ENCODE data around the gene CCDC188. TPM values are rescaled to one million over a fixed set of nuclear protein-coding genes. Genes with fewer than 3 reads are reported as not detected.

Gene CCDC188
- total RNA-seq, 1 experiment from 2014 or later = not detected

- H3K36me3 ChIP-seq = peaks cover 85% of the 10 kb centered on the region
Observed at GRCh38 chr22:20110359-20110985, 40.4 kb downstream of the CCDC188 start.

GRCh38 chr22:20109411-20110358 is 41.2 kb downstream of the CCDC188 start:
- H3K4me3 ChIP-seq = no peak overlapping the region
- DNase-seq = no peak
- no peaks in the 10 kb centered on the region for H3K9me3 ChIP-seq
- H3K27me3 ChIP-seq = no peaks in the 10 kb centered on the region
- peaks cover 85% of the 10 kb centered on the region for H3K36me3 ChIP-seq

More at GRCh38 chr22:20110359-20110985, 40.4 kb downstream of the CCDC188 start:
- DNase-seq = no peak
- no peaks in the 10 kb centered on the region for H3K27me3 ChIP-seq
- no peaks in the 10 kb centered on the region for H3K9me3 ChIP-seq
- no peak overlapping the region for H3K4me3 ChIP-seq

- peaks cover 83% of the 10 kb centered on the region for H3K36me3 ChIP-seq
- H3K9me3 ChIP-seq = no peaks in the 10 kb centered on the region
- H3K27me3 ChIP-seq = no peaks in the 10 kb centered on the region
- DNase-seq = no peak
- no peak overlapping the region for H3K4me3 ChIP-seq
Observed at GRCh38 chr22:20108757-20109230, 42.1 kb downstream of the CCDC188 start.

- DNase-seq = no peak
- H3K36me3 ChIP-seq = peaks cover 84% of the 10 kb centered on the region
Observed at GRCh38 chr22:20107951-20108756, 42.7 kb downstream of the CCDC188 start.

GRCh38 chr22:20107471-20107901 is 43.4 kb downstream of the CCDC188 start:
- DNase-seq = no peak
- H3K9me3 ChIP-seq = no peaks in the 10 kb centered on the region
- no peak overlapping the region for H3K4me3 ChIP-seq
- H3K27me3 ChIP-seq = no peaks in the 10 kb centered on the region
- H3K36me3 ChIP-seq = peaks cover 83% of the 10 kb centered on the region

More at GRCh38 chr22:20107951-20108756, 42.7 kb downstream of the CCDC188 start:
- no peaks in the 10 kb centered on the region for H3K9me3 ChIP-seq
- no peak overlapping the region for H3K4me3 ChIP-seq
- H3K27me3 ChIP-seq = no peaks in the 10 kb centered on the region

GRCh38 chr22:20106849-20107237 is 44.0 kb downstream of the CCDC188 start:
- Histone ChIP-seq H3K27me3 (no peaks in the 10 kb centered on the region), H3K4me3 (no peak overlapping the region), H3K9me3 (no peaks in the 10 kb centered on the region), H3K36me3 (peaks cover 84% of the 10 kb centered on the region)
- DNase-seq = no peak

- H3K9me3 ChIP-seq = no peaks in the 10 kb centered on the region
- no peak for DNase-seq
- no peak overlapping the region for H3K4me3 ChIP-seq
- no peaks in the 10 kb centered on the region for H3K27me3 ChIP-seq
- peaks cover 88% of the 10 kb centered on the region for H3K36me3 ChIP-seq
Observed at GRCh38 chr22:20106205-20106848, 44.5 kb downstream of the CCDC188 start.

- Histone ChIP-seq H3K27me3 (no peaks in the 10 kb centered on the region), H3K4me3 (no peak overlapping the region), H3K9me3 (no peaks in the 10 kb centered on the region), H3K36me3 (peaks cover 91% of the 10 kb centered on the region)
- DNase-seq = no peak
Observed at GRCh38 chr22:20105456-20106204, 45.2 kb downstream of the CCDC188 start.

- H3K36me3 ChIP-seq = peaks cover 93% of the 10 kb centered on the region
- DNase-seq = no peak
- no peaks in the 10 kb centered on the region for H3K27me3 ChIP-seq
- no peak overlapping the region for H3K4me3 ChIP-seq
- no peaks in the 10 kb centered on the region for H3K9me3 ChIP-seq
Observed at GRCh38 chr22:20102203-20102780, 48.6 kb downstream of the CCDC188 start.

GRCh38 chr22:20101638-20102037 is 49.2 kb downstream of the CCDC188 start:
- H3K36me3 ChIP-seq = peaks cover 93% of the 10 kb centered on the region
- no peak overlapping the region for H3K4me3 ChIP-seq
- no peaks in the 10 kb centered on the region; the same call in 1 of the 2 replicates for H3K9me3 ChIP-seq
- DNase-seq = no peak
- no peaks in the 10 kb centered on the region for H3K27me3 ChIP-seq

- H3K27me3 ChIP-seq = no peaks in the 10 kb centered on the region
- no peaks in the 10 kb centered on the region; the same call in 1 of the 2 replicates for H3K9me3 ChIP-seq
- H3K36me3 ChIP-seq = peaks cover 93% of the 10 kb centered on the region
- DNase-seq = no peak
- H3K4me3 ChIP-seq = no peak overlapping the region
Observed at GRCh38 chr22:20099099-20099711, 51.6 kb downstream of the CCDC188 start.

Other genes starting within 250 kb of the CCDC188 start
- gene COMT, start 209.3 kb downstream of the CCDC188 start, total RNA-seq (2014; rRNA removed; shearing (Covaris generic); ENCODE audit: low replicate concordance) = 178 and 263 TPM in 2 replicates
- gene TXNRD2, start 209.2 kb downstream of the CCDC188 start, total RNA-seq (2014; rRNA removed; shearing (Covaris generic); ENCODE audit: low replicate concordance) = 52.7 and 61.8 TPM in 2 replicates
- gene ARVCF, start 134.2 kb downstream of the CCDC188 start, total RNA-seq (2014; rRNA removed; shearing (Covaris generic); ENCODE audit: low replicate concordance) = 2.2 and 3.8 TPM in 2 replicates
- gene TANGO2, start 129.9 kb downstream of the CCDC188 start, total RNA-seq (2014; rRNA removed; shearing (Covaris generic); ENCODE audit: low replicate concordance) = 21.0 and 54.2 TPM in 2 replicates
- gene DGCR8, start 70.8 kb downstream of the CCDC188 start, total RNA-seq (2014; rRNA removed; shearing (Covaris generic); ENCODE audit: low replicate concordance) = 16.3 and 31.0 TPM in 2 replicates
- 841 and 1,160 TPM in 2 replicates for gene RANBP1, start 35.0 kb downstream of the CCDC188 start, total RNA-seq (2014; rRNA removed; shearing (Covaris generic); ENCODE audit: low replicate concordance)
- 39.4 and 43.4 TPM in 2 replicates for gene TRMT2A, start 33.8 kb downstream of the CCDC188 start, total RNA-seq (2014; rRNA removed; shearing (Covaris generic); ENCODE audit: low replicate concordance)
- gene ZDHHC8, start 19.3 kb downstream of the CCDC188 start, total RNA-seq (2014; rRNA removed; shearing (Covaris generic); ENCODE audit: low replicate concordance) = 1.4 and 9.6 TPM in 2 replicates
- gene RTN4R, start 117.3 kb upstream of the CCDC188 start, total RNA-seq (2014; rRNA removed; shearing (Covaris generic); ENCODE audit: low replicate concordance) = 0.10 and 5.7 TPM in 2 replicates
- 82.0 and 82.5 TPM in 2 replicates for gene DGCR6L, start 169.0 kb upstream of the CCDC188 start, total RNA-seq (2014; rRNA removed; shearing (Covaris generic); ENCODE audit: low replicate concordance)
- 4.3 and 7.0 TPM in 2 replicates for gene ZNF74, start 243.1 kb upstream of the CCDC188 start, total RNA-seq (2014; rRNA removed; shearing (Covaris generic); ENCODE audit: low replicate concordance)

Data from MG63 (cell line).